HAP-1 (cell line): ENCODE results near the gene B3GNT8.

ENCODE experiments used
- DNase-seq, 2 experiments: peaks; one replicate each; pipeline ENCODE4 v3.0.0-alpha.2; 2016 to 2020; ENCODE audit warnings: low spot score in 2 of 2
- H3K27me3 ChIP-seq: fragments of 250-450 bp; sonication (Bioruptor Pico); 2 replicates; pipeline ENCODE4 v1.5.1; 2020; ENCODE audit warnings: low read depth, mild to moderate bottlenecking, moderate library complexity
- H3K36me3 ChIP-seq: fragments of 250-450 bp; sonication (Bioruptor Pico); replicated peaks from 2 replicates; pipeline ENCODE4 v1.5.1; 2020; ENCODE audit warnings: mild to moderate bottlenecking
- H3K4me1 ChIP-seq: fragments of 250-450 bp; sonication (Bioruptor Pico); 2 replicates; pipeline ENCODE4 v1.5.1; 2020; ENCODE audit warnings: mild to moderate bottlenecking
- H3K4me3 ChIP-seq: fragments of 250-450 bp; sonication (Bioruptor Pico); 2 replicates; pipeline ENCODE4 v1.5.1; 2020; ENCODE audit warnings: mild to moderate bottlenecking, moderate library complexity
- H3K9me3 ChIP-seq: fragments of 250-450 bp; sonication (Bioruptor Pico); 2 replicates; pipeline ENCODE4 v1.5.1; 2020; ENCODE audit warnings: mild to moderate bottlenecking, moderate library complexity
- in situ Hi-C: fragments of 300-500 bp; cut with MboI; formaldehyde crosslinking; loops from 3 replicates; pipeline ENCODE4 v1.14.3; 2020; ENCODE audit warnings: low sequenced_read_pairs, inconsistent platforms, mixed read lengths

B3GNT8 gene

GRCh38 chr19:41430922-41431321 lies 3.7 kb upstream of the B3GNT8 start:
- peaks cover 17% of the 10 kb centered on the region for H3K36me3 ChIP-seq
- no peak for DNase-seq
- in situ Hi-C loops: no loop called here

GRCh38 chr19:41428481-41428859 lies 1.3 kb upstream of the B3GNT8 start:
- Histone ChIP-seq H3K4me3 (no peak overlapping the region), H3K36me3 (peaks cover 17% of the 10 kb centered on the region), H3K4me1 (peaks cover 3% of the 10 kb centered on the region; the same call in 1 of the 2 replicates), H3K9me3 (no peaks in the 10 kb centered on the region), H3K27me3 (no peaks in the 10 kb centered on the region)
- in situ Hi-C loops: no loop called here
- DNase-seq: no peak

More at GRCh38 chr19:41430922-41431321, 3.7 kb upstream of the B3GNT8 start:
- H3K9me3 ChIP-seq: no peaks in the 10 kb centered on the region
- H3K4me1 ChIP-seq: peaks cover 3% of the 10 kb centered on the region; the same call in 1 of the 2 replicates
- no peaks in the 10 kb centered on the region for H3K27me3 ChIP-seq
- H3K4me3 ChIP-seq: no peak overlapping the region

- no peak for DNase-seq
- Histone ChIP-seq H3K4me1 (peaks cover 3% of the 10 kb centered on the region; the same call in 1 of the 2 replicates), H3K36me3 (peaks cover 13% of the 10 kb centered on the region), H3K9me3 (no peaks in the 10 kb centered on the region), H3K27me3 (no peaks in the 10 kb centered on the region), H3K4me3 (no peak overlapping the region)
- in situ Hi-C loops: no loop called here
These were observed 690 bp upstream of the B3GNT8 start for GRCh38 chr19:41427647-41428480.

GRCh38 chr19:41426116-41426841 lies 895 bp downstream of the B3GNT8 start:
- no peak for DNase-seq
- H3K27me3 ChIP-seq: no peaks in the 10 kb centered on the region
- H3K9me3 ChIP-seq: no peaks in the 10 kb centered on the region
- peaks cover 4% of the 10 kb centered on the region; the same call in 1 of the 2 replicates for H3K36me3 ChIP-seq
- no peak overlapping the region for H3K4me3 ChIP-seq
- H3K4me1 ChIP-seq: peaks cover 3% of the 10 kb centered on the region; the same call in 1 of the 2 replicates
- in situ Hi-C loops: no loop called here

GRCh38 chr19:41425174-41426115 lies 1.7 kb downstream of the B3GNT8 start:
- no peaks in the 10 kb centered on the region for H3K9me3 ChIP-seq
- peaks cover 3% of the 10 kb centered on the region; the same call in 1 of the 2 replicates for H3K4me1 ChIP-seq
- H3K4me3 ChIP-seq: no peak overlapping the region
- H3K27me3 ChIP-seq: no peaks in the 10 kb centered on the region
- H3K36me3 ChIP-seq: no peaks in the 10 kb centered on the region
- in situ Hi-C loops: no loop called here
- no peak for DNase-seq

- in situ Hi-C loops: no loop called here
- H3K4me1 ChIP-seq: peaks cover 3% of the 10 kb centered on the region; the same call in 1 of the 2 replicates
- no peaks in the 10 kb centered on the region for H3K9me3 ChIP-seq
- no peak for DNase-seq
- 0 out of 2 replicates have a peak, but pooled peaks cover 3% of the 10 kb centered on the region for H3K36me3 ChIP-seq
- H3K4me3 ChIP-seq: no peak overlapping the region
- H3K27me3 ChIP-seq: no peaks in the 10 kb centered on the region
These were observed 2.6 kb downstream of the B3GNT8 start for GRCh38 chr19:41424335-41425173.

- Histone ChIP-seq H3K9me3 (no peaks in the 10 kb centered on the region), H3K27me3 (no peaks in the 10 kb centered on the region), H3K4me1 (peaks cover 3% of the 10 kb centered on the region; the same call in 1 of the 2 replicates), H3K4me3 (no peak overlapping the region), H3K36me3 (peaks cover 10% of the 10 kb centered on the region)
- in situ Hi-C loops: no loop called here
- DNase-seq: no peak
These were observed 4.2 kb downstream of the B3GNT8 start for GRCh38 chr19:41422955-41423354.

GRCh38 chr19:41422456-41422855 lies 4.7 kb downstream of the B3GNT8 start:
- no peaks in the 10 kb centered on the region for H3K27me3 ChIP-seq
- in situ Hi-C loops: no loop called here
- no peaks in the 10 kb centered on the region for H3K9me3 ChIP-seq
- no peak for DNase-seq
- H3K4me3 ChIP-seq: no peak overlapping the region
- H3K36me3 ChIP-seq: peaks cover 10% of the 10 kb centered on the region
- peaks cover 3% of the 10 kb centered on the region; the same call in 1 of the 2 replicates for H3K4me1 ChIP-seq

GRCh38 chr19:41421973-41422372 lies 5.2 kb downstream of the B3GNT8 start:
- H3K4me1 ChIP-seq: peaks cover 2% of the 10 kb centered on the region; the same call in 1 of the 2 replicates
- no peaks in the 10 kb centered on the region for H3K9me3 ChIP-seq
- H3K4me3 ChIP-seq: no peak overlapping the region
- in situ Hi-C loops: no loop called here
- peaks cover 10% of the 10 kb centered on the region for H3K36me3 ChIP-seq
- no peaks in the 10 kb centered on the region for H3K27me3 ChIP-seq
- DNase-seq: no peak

- H3K4me1 ChIP-seq: no peaks in the 10 kb centered on the region
- no peak overlapping the region for H3K4me3 ChIP-seq
- in situ Hi-C loops: no loop called here
- no peak for DNase-seq
- peaks cover 10% of the 10 kb centered on the region for H3K36me3 ChIP-seq
- no peaks in the 10 kb centered on the region for H3K9me3 ChIP-seq
- H3K27me3 ChIP-seq: no peaks in the 10 kb centered on the region
These were observed 5.9 kb downstream of the B3GNT8 start for GRCh38 chr19:41421314-41421713.

- Histone ChIP-seq H3K9me3 (no peaks in the 10 kb centered on the region), H3K36me3 (peaks cover 10% of the 10 kb centered on the region), H3K4me3 (no peak overlapping the region), H3K4me1 (no peaks in the 10 kb centered on the region), H3K27me3 (no peaks in the 10 kb centered on the region)
- DNase-seq: no peak
- in situ Hi-C loops: no loop called here
These were observed 6.9 kb downstream of the B3GNT8 start for GRCh38 chr19:41420101-41420880.

GRCh38 chr19:41416194-41416674 lies 10.9 kb downstream of the B3GNT8 start:
- H3K9me3 ChIP-seq: no peaks in the 10 kb centered on the region
- no peaks in the 10 kb centered on the region for H3K27me3 ChIP-seq
- H3K36me3 ChIP-seq: peaks cover 10% of the 10 kb centered on the region
- H3K4me3 ChIP-seq: no peak overlapping the region
- DNase-seq: no peak
- in situ Hi-C loops: no loop called here
- H3K4me1 ChIP-seq: no peaks in the 10 kb centered on the region
